ENCODE data around the gene EYA3.

EYA3 gene

GRCh38 chr1:28078680-28079626, 9.5 kb downstream of the EYA3 start:
- Histone ChIP-seq H3K4me1 (ENCODE audit: control insufficient read depth, insufficient read depth, low read length) (peaks cover 14% of the 10 kb centered on the region), H3K9ac (ENCODE audit: low read length) (no peak overlapping the region), H3K9me3 (ENCODE audit: control insufficient read depth, low read length) (no peaks in the 10 kb centered on the region), H3K4me3 (ENCODE audit: low read length) (no peak overlapping the region), H3K36me3 (ENCODE audit: control insufficient read depth, insufficient read depth, low read length) (no peaks in the 10 kb centered on the region), H3K27me3 (ENCODE audit: control insufficient read depth, insufficient read depth, low read length) (no peaks in the 10 kb centered on the region)

GRCh38 chr1:28078262-28078661, 10.1 kb downstream of the EYA3 start:
- peaks cover 14% of the 10 kb centered on the region for H3K4me1 ChIP-seq (ENCODE audit: control insufficient read depth, insufficient read depth, low read length)
- H3K9ac ChIP-seq (ENCODE audit: low read length) = no peak overlapping the region
- H3K27me3 ChIP-seq (ENCODE audit: control insufficient read depth, insufficient read depth, low read length) = no peaks in the 10 kb centered on the region
- no peaks in the 10 kb centered on the region for H3K36me3 ChIP-seq (ENCODE audit: control insufficient read depth, insufficient read depth, low read length)
- no peaks in the 10 kb centered on the region for H3K9me3 ChIP-seq (ENCODE audit: control insufficient read depth, low read length)
- no peak overlapping the region for H3K4me3 ChIP-seq (ENCODE audit: low read length)

GRCh38 chr1:28074892-28075511, 13.4 kb downstream of the EYA3 start:
- Histone ChIP-seq H3K9me3 (ENCODE audit: control insufficient read depth, low read length) (no peaks in the 10 kb centered on the region), H3K9ac (ENCODE audit: low read length) (no peak overlapping the region), H3K4me3 (ENCODE audit: low read length) (no peak overlapping the region), H3K36me3 (ENCODE audit: control insufficient read depth, insufficient read depth, low read length) (no peaks in the 10 kb centered on the region), H3K27me3 (ENCODE audit: control insufficient read depth, insufficient read depth, low read length) (no peaks in the 10 kb centered on the region), H3K4me1 (ENCODE audit: control insufficient read depth, insufficient read depth, low read length) (peaks cover 26% of the 10 kb centered on the region)

GRCh38 chr1:28073867-28074266, 14.5 kb downstream of the EYA3 start:
- H3K27me3 ChIP-seq (ENCODE audit: control insufficient read depth, insufficient read depth, low read length) = no peaks in the 10 kb centered on the region
- no peaks in the 10 kb centered on the region for H3K9me3 ChIP-seq (ENCODE audit: control insufficient read depth, low read length)
- peaks cover 22% of the 10 kb centered on the region for H3K4me1 ChIP-seq (ENCODE audit: control insufficient read depth, insufficient read depth, low read length)
- no peak overlapping the region for H3K9ac ChIP-seq (ENCODE audit: low read length)
- H3K4me3 ChIP-seq (ENCODE audit: low read length) = no peak overlapping the region
- no peaks in the 10 kb centered on the region for H3K36me3 ChIP-seq (ENCODE audit: control insufficient read depth, insufficient read depth, low read length)

- Histone ChIP-seq H3K4me1 (ENCODE audit: control insufficient read depth, insufficient read depth, low read length) (peaks cover 19% of the 10 kb centered on the region), H3K27me3 (ENCODE audit: control insufficient read depth, insufficient read depth, low read length) (no peaks in the 10 kb centered on the region), H3K9me3 (ENCODE audit: control insufficient read depth, low read length) (no peaks in the 10 kb centered on the region), H3K36me3 (ENCODE audit: control insufficient read depth, insufficient read depth, low read length) (no peaks in the 10 kb centered on the region), H3K4me3 (ENCODE audit: low read length) (no peak overlapping the region), H3K9ac (ENCODE audit: low read length) (no peak overlapping the region)
Measured at GRCh38 chr1:28071813-28072212, 16.6 kb downstream of the EYA3 start.

- Histone ChIP-seq H3K4me3 (ENCODE audit: low read length) (no peak overlapping the region), H3K27me3 (ENCODE audit: control insufficient read depth, insufficient read depth, low read length) (no peaks in the 10 kb centered on the region), H3K9me3 (ENCODE audit: control insufficient read depth, low read length) (no peaks in the 10 kb centered on the region), H3K9ac (ENCODE audit: low read length) (no peak overlapping the region), H3K36me3 (ENCODE audit: control insufficient read depth, insufficient read depth, low read length) (no peaks in the 10 kb centered on the region), H3K4me1 (ENCODE audit: control insufficient read depth, insufficient read depth, low read length) (peaks cover 19% of the 10 kb centered on the region)
Measured at GRCh38 chr1:28070725-28071593, 17.5 kb downstream of the EYA3 start.

- H3K4me3 ChIP-seq (ENCODE audit: low read length) = no peak overlapping the region
Measured at GRCh38 chr1:28067523-28068090, 20.8 kb downstream of the EYA3 start.

GRCh38 chr1:28066393-28067154, 21.8 kb downstream of the EYA3 start:
- no peaks in the 10 kb centered on the region for H3K9me3 ChIP-seq (ENCODE audit: control insufficient read depth, low read length)
- H3K27me3 ChIP-seq (ENCODE audit: control insufficient read depth, insufficient read depth, low read length) = no peaks in the 10 kb centered on the region
- H3K4me3 ChIP-seq (ENCODE audit: low read length) = no peak overlapping the region
- peaks cover 14% of the 10 kb centered on the region for H3K4me1 ChIP-seq (ENCODE audit: control insufficient read depth, insufficient read depth, low read length)
- no peaks in the 10 kb centered on the region for H3K36me3 ChIP-seq (ENCODE audit: control insufficient read depth, insufficient read depth, low read length)
- H3K9ac ChIP-seq (ENCODE audit: low read length) = no peak overlapping the region

More at GRCh38 chr1:28067523-28068090, 20.8 kb downstream of the EYA3 start:
- no peaks in the 10 kb centered on the region for H3K27me3 ChIP-seq (ENCODE audit: control insufficient read depth, insufficient read depth, low read length)
- peaks cover 14% of the 10 kb centered on the region for H3K4me1 ChIP-seq (ENCODE audit: control insufficient read depth, insufficient read depth, low read length)
- no peaks in the 10 kb centered on the region for H3K9me3 ChIP-seq (ENCODE audit: control insufficient read depth, low read length)
- no peak overlapping the region for H3K9ac ChIP-seq (ENCODE audit: low read length)
- H3K36me3 ChIP-seq (ENCODE audit: control insufficient read depth, insufficient read depth, low read length) = no peaks in the 10 kb centered on the region

- H3K4me3 ChIP-seq (ENCODE audit: low read length) = no peak overlapping the region
- no peaks in the 10 kb centered on the region for H3K36me3 ChIP-seq (ENCODE audit: control insufficient read depth, insufficient read depth, low read length)
- H3K9ac ChIP-seq (ENCODE audit: low read length) = no peak overlapping the region
- H3K9me3 ChIP-seq (ENCODE audit: control insufficient read depth, low read length) = no peaks in the 10 kb centered on the region
- H3K27me3 ChIP-seq (ENCODE audit: control insufficient read depth, insufficient read depth, low read length) = no peaks in the 10 kb centered on the region
- no peaks in the 10 kb centered on the region for H3K4me1 ChIP-seq (ENCODE audit: control insufficient read depth, insufficient read depth, low read length)
Measured at GRCh38 chr1:28064064-28064463, 24.3 kb downstream of the EYA3 start.

- Histone ChIP-seq H3K27me3 (ENCODE audit: control insufficient read depth, insufficient read depth, low read length) (no peaks in the 10 kb centered on the region), H3K9ac (ENCODE audit: low read length) (no peak overlapping the region), H3K9me3 (ENCODE audit: control insufficient read depth, low read length) (no peaks in the 10 kb centered on the region), H3K4me1 (ENCODE audit: control insufficient read depth, insufficient read depth, low read length) (no peaks in the 10 kb centered on the region), H3K4me3 (ENCODE audit: low read length) (no peak overlapping the region), H3K36me3 (ENCODE audit: control insufficient read depth, insufficient read depth, low read length) (no peaks in the 10 kb centered on the region)
Measured at GRCh38 chr1:28062806-28063205, 25.6 kb downstream of the EYA3 start.

All from mucosa of stomach (tissue), 1 donor.